H1 (cell line): ENCODE data around the gene PPM1L. TPM values are rescaled to one million over a fixed set of nuclear protein-coding genes. Genes with fewer than 3 reads are reported as not detected.

Experiments
- CTBP2 ChIP-seq: IDR thresholded peaks from 2 replicates; pipeline ENCODE4 v1.7.0; 2011; ENCODE audit warnings: borderline replicate concordance, mild to moderate bottlenecking, moderate library complexity, mixed read lengths, low read length; ENCODE audit not compliant: insufficient read depth, insufficient read length
- HDAC2 ChIP-seq, 2 experiments: fragments of 300-600 bp in 1 of 2; sonication (generic) in 1 of 2; IDR thresholded peaks; 2 replicates each; pipeline ENCODE4 v1.6.1; 2011 to 2012; ENCODE audit warnings: low read depth in 2 of 2, low read length in 2 of 2, mild to moderate bottlenecking in 2 of 2, moderate library complexity in 2 of 2, borderline replicate concordance in 1 of 2, inconsistent platforms in 1 of 2
- POU5F1 ChIP-seq: IDR thresholded peaks from 2 replicates; pipeline ENCODE4 v1.6.1; 2011; ENCODE audit warnings: low read depth, mild to moderate bottlenecking, low read length, moderate library complexity
- polyA plus RNA-seq, 7 experiments: library from polyadenylated mRNA; depleted of rRNA in 3 of 7; stranded (reverse) in 5 of 7; unstranded in 2 of 7; fragments of >200 nt in 5 of 7; fragments of 200-250 nt in 2 of 7; gene quantifications; 1 replicate in 5 of 7; 2 replicates in 1 of 7; 4 replicates in 1 of 7; pipeline versions ENCODE4 v1.2.1 to v1.2.3, GENCODE V29; 2011 to 2013; ENCODE audit warnings: missing spikeins in 2 of 7, mixed read lengths in 2 of 7
- total RNA-seq: library from RNA; stranded (reverse); fragmentation: NEBNext Ultra II Directional; extraction: Animal tissue kit (Norgen Biotek cat#: 25700); gene quantifications from 2 replicates; pipeline ENCODE4 v1.2.1, GENCODE V29; 2021

Gene PPM1L
- total and polyA plus RNA-seq, 2 of the 8 experiments (the other 6 are each of a cell fraction or from before 2014, with no cell fraction given), result 2.8 to 18.1 TPM

- TF ChIP-seq HDAC2 (IDR thresholded peaks at IDR 0.05; ENCODE audit: borderline replicate concordance in 1 of 2, low read depth in 2 of 2, low read length in 2 of 2), result no peak
- TF ChIP-seq POU5F1, result no peak
- TF ChIP-seq CTBP2, result no peak
These were observed 269.9 kb downstream of the PPM1L start (continued) for GRCh38 chr3:161025911-161026310.
